ENCODE measurements around the gene RPLP2.

Gene RPLP2

GRCh38 chr11:836700-837099 lies 26.9 kb downstream of the RPLP2 start:
- DNase-seq (ENCODE audit: low spot score), result no peak

- DNase-seq (ENCODE audit: low spot score), result no peak
These were observed 27.6 kb downstream of the RPLP2 start for GRCh38 chr11:837189-837989.

- DNase-seq (ENCODE audit: low spot score), result no peak
These were observed 28.2 kb downstream of the RPLP2 start for GRCh38 chr11:837990-838307.

- no peak for DNase-seq (ENCODE audit: low spot score)
These were observed 28.9 kb downstream of the RPLP2 start for GRCh38 chr11:838441-839279.

- no peak for DNase-seq (ENCODE audit: low spot score)
These were observed 29.5 kb downstream of the RPLP2 start for GRCh38 chr11:839280-839623.

GRCh38 chr11:839875-840617 lies 30.3 kb downstream of the RPLP2 start:
- no peak for DNase-seq (ENCODE audit: low spot score)

GRCh38 chr11:841981-842369 lies 32.2 kb downstream of the RPLP2 start:
- DNase-seq (ENCODE audit: low spot score), result no peak

GRCh38 chr11:842370-843002 lies 32.7 kb downstream of the RPLP2 start, which contains the start of the genes POLR2L and TSPAN4:
TSS of gene POLR2L (minus strand) at chr11:842529. CDS start at chr11:842508, 21 bp downstream.
TSS of gene TSPAN4 (plus strand) at chr11:842852. CDS start at chr11:850305, 7,453 bp downstream.
- peak; percentile 96 for DNase-seq (ENCODE audit: low spot score)

GRCh38 chr11:843086-843734 lies 33.4 kb downstream of the RPLP2 start:
- DNase-seq (ENCODE audit: low spot score), result no peak

GRCh38 chr11:843818-844692 lies 34.3 kb downstream of the RPLP2 start:
- peak; percentile 85 for DNase-seq (ENCODE audit: low spot score)

GRCh38 chr11:844693-845644 lies 35.2 kb downstream of the RPLP2 start:
- DNase-seq (ENCODE audit: low spot score), result peak; percentile 84

- no peak for DNase-seq (ENCODE audit: low spot score)
These were observed 36.2 kb downstream of the RPLP2 start for GRCh38 chr11:845872-846495.

GRCh38 chr11:846496-847098 lies 36.8 kb downstream of the RPLP2 start:
- no peak for DNase-seq (ENCODE audit: low spot score)

- DNase-seq (ENCODE audit: low spot score), result no peak
These were observed 38.1 kb downstream of the RPLP2 start for GRCh38 chr11:847876-848275.

- peak; percentile 74 for DNase-seq (ENCODE audit: low spot score)
These were observed 38.7 kb downstream of the RPLP2 start for GRCh38 chr11:848380-848931.

- peak; percentile 89 for DNase-seq (ENCODE audit: low spot score)
These were observed 39.5 kb downstream of the RPLP2 start for GRCh38 chr11:849104-849824.

- peak; percentile 67 for DNase-seq (ENCODE audit: low spot score)
These were observed 40.4 kb downstream of the RPLP2 start for GRCh38 chr11:849951-850774.

Data from ecto neural progenitor cell (in vitro differentiated cells).